Loucy (cell line): ENCODE results near the gene KIF26A.

ENCODE experiments used
- CTCF ChIP-seq: fragments of 200-600 bp; sonication (generic); conservative IDR thresholded peaks from 2 replicates; pipeline ENCODE4 v1.5.1; 2014; ENCODE audit warnings: mild to moderate bottlenecking, antibody characterized with exemption, low read length
- EZH2phosphoT487 ChIP-seq: fragments of 200-600 bp; IDR thresholded peaks from 2 replicates; pipeline ENCODE4 v1.6.1; 2018; ENCODE audit warnings: antibody characterized with exemption, mild to moderate bottlenecking, moderate library complexity, borderline replicate concordance

- no peak for TF ChIP-seq CTCF
- no peak for TF ChIP-seq EZH2phosphoT487
Measured at GRCh38 chr14:104099096-104100041, 39.0 kb upstream of the KIF26A start.
